ENCODE data around the gene PARD3.

PARD3 gene

GRCh38 chr10:34629084-34629483 is 186.0 kb downstream of the PARD3 start:
- DNase-seq (ENCODE audit: low read depth in 1 of 2, low spot score in 1 of 2): no peak

DNA sequence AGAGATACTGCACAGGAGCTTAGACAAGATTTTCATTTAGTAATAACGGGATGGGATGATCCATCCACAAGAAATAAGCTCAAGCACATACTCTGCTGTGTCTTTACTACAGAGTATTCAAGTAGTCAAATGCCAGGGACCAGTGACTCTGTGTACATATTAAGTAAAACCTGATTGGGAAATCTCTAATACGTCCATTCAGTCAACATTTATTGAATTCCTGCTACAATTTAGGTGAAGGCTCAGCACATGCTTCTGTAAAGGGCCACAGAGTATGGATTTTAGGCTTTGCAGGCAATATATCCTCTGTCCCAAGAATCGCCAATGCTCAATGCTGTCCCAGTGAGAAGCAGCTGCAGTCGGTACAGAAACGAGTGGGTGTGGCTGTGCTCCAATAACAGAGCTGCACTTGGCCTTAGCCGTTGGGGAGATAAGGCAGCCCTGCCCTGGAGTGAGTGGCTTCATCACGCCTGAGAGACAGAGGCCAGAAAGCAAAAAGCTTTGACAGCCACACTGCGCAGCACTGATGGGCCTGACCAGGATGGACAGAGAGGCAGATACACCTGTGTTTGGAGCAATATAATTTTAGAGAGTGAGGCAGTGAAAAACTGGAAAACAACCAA is 186.8 kb downstream of the PARD3 start:
- DNase-seq (ENCODE audit: low read depth in 1 of 2, low spot score in 1 of 2): no peak

GRCh38 chr10:34627741-34628140 is 187.4 kb downstream of the PARD3 start:
- DNase-seq (ENCODE audit: low read depth in 1 of 2, low spot score in 1 of 2): no peak

DNA sequence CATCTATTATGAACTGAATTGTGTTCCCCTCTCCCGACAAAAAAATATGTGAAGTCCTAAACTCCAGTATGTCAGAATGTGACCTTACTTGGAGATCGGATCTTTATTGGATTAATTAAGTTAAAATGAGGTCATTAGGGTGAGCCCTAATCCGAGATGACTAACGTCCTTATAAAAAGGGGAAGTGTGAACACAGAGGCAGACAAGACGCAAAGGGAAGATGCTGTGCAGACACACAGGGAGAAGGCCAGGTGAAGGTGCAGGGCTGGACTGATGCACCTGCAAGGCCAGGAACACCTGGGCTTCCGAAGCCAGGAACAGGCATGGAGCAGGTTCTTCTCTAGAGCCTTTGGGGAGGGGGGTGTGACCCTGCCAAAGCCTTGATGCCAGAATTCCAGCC is 187.8 kb downstream of the PARD3 start:
- no peak for DNase-seq (ENCODE audit: low read depth in 1 of 2, low spot score in 1 of 2)

DNA sequence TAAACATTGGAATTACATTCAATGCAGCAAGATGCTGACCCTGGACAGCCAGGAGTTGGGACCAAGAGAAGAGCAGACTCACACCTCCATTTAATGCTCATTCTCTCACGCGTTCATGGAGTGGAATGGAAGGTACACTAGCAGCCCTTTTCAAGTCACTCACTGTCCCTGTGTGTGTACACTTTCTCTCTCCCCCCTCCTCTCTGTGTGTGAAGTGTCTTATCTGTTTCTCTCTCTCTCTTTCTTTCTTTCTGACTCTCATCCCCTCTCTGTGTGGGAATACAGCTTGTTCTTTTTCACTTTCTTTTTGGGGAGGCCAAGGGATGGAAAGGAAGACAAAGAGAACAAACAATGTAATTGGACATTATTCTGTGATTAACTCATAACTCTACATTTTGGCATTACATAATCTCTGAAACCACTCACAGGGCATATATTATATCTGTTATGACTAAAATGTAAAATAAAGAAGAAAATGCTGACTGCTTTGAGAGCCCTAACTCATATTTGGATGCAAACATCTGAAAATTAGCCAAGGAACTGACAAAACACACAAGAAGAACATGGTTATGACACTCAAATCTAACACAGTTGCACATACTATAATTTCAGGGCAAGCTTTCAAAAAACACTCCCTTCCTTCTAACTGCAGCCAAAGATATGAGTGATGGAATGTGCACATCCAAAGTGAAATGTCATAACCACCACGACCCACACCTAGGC is 188.8 kb downstream of the PARD3 start:
- DNase-seq (ENCODE audit: low read depth in 1 of 2, low spot score in 1 of 2): no peak

GRCh38 chr10:34624323-34625153 is 190.6 kb downstream of the PARD3 start:
- DNase-seq (ENCODE audit: low read depth in 1 of 2, low spot score in 1 of 2): no peak

DNA sequence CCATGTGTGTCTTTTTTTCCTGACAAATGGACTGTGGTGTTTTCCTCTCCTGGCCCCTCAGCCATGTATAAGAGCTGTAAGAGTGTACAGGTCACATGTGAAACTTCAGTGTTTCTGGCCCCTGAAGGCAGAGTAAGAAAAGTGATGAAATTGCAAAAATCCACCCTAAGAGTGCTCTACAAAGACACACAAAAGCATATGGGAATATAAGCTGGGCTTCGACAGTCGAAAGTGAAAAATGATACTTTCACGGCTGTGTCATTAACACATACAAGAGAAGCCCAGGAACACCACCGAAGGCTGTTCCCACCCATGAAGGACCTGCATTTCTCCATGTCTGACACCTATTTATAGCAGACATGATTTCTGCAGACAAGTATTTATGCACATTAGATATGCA is 192.2 kb downstream of the PARD3 start:
- no peak for DNase-seq (ENCODE audit: low read depth in 1 of 2, low spot score in 1 of 2)

GRCh38 chr10:34618611-34619010 is 196.5 kb downstream of the PARD3 start:
- DNase-seq (ENCODE audit: low read depth in 1 of 2, low spot score in 1 of 2): no peak

- DNase-seq (ENCODE audit: low read depth in 1 of 2, low spot score in 1 of 2): no peak
Observed at GRCh38 chr10:34615770-34616169, 199.3 kb downstream of the PARD3 start.

DNA sequence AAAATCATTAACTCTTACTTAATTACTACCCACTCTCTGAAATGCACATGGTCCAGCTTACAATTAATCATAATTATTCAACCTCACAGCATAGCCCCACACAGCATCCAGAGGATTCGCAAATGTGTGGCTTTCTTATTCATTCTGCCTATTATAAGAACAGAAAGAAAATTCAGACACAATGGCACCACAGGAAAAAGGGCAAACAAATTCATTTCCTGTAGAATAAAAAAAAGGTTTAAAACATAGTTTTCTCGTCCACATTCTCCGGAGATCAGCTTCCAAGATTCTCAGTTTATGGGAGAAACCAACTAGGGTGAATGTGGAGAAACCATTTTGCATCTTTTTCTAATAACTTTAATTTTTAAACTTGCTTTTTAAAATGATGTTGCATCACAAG is 201.6 kb downstream of the PARD3 start:
- no peak for DNase-seq (ENCODE audit: low read depth in 1 of 2, low spot score in 1 of 2)

GRCh38 chr10:34612938-34613337 is 202.2 kb downstream of the PARD3 start:
- no peak for DNase-seq (ENCODE audit: low read depth in 1 of 2, low spot score in 1 of 2)

GRCh38 chr10:34612446-34612845 is 202.7 kb downstream of the PARD3 start:
- no peak for DNase-seq (ENCODE audit: low read depth in 1 of 2, low spot score in 1 of 2)

- no peak for DNase-seq (ENCODE audit: low read depth in 1 of 2, low spot score in 1 of 2)
Observed at GRCh38 chr10:34609287-34609940, 205.7 kb downstream of the PARD3 start.

GRCh38 chr10:34607894-34608293 is 207.2 kb downstream of the PARD3 start:
- DNase-seq (ENCODE audit: low read depth in 1 of 2, low spot score in 1 of 2): no peak

- DNase-seq (ENCODE audit: low read depth in 1 of 2, low spot score in 1 of 2): no peak
Observed at GRCh38 chr10:34606890-34607289, 208.2 kb downstream of the PARD3 start.

- no peak for DNase-seq (ENCODE audit: low read depth in 1 of 2, low spot score in 1 of 2)
Observed at GRCh38 chr10:34602478-34602877, 212.6 kb downstream of the PARD3 start.

GRCh38 chr10:34601691-34602090 is 213.4 kb downstream of the PARD3 start:
- no peak for DNase-seq (ENCODE audit: low read depth in 1 of 2, low spot score in 1 of 2)

GRCh38 chr10:34599026-34599795 is 215.9 kb downstream of the PARD3 start:
- DNase-seq (ENCODE audit: low read depth in 1 of 2, low spot score in 1 of 2): no peak

DNA sequence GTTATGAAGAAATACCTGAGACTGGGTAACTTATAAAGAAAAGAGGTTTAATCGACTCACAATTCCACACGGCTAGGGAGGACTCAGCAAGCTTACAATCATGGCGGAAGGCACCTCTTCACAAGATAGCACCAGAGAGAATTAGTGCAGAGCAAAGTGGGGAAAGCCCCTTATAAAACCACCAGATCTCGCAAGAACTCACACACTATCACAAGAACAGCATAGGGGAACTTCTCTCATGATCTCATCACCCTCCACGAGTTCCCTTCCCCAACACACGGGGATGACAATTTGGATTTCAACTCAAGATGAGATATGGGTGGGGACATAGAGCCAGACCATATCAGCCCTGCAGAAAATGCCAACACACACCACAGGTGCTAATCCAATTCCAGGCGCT is 218.7 kb downstream of the PARD3 start:
- DNase-seq (ENCODE audit: low read depth in 1 of 2, low spot score in 1 of 2): no peak

DNA sequence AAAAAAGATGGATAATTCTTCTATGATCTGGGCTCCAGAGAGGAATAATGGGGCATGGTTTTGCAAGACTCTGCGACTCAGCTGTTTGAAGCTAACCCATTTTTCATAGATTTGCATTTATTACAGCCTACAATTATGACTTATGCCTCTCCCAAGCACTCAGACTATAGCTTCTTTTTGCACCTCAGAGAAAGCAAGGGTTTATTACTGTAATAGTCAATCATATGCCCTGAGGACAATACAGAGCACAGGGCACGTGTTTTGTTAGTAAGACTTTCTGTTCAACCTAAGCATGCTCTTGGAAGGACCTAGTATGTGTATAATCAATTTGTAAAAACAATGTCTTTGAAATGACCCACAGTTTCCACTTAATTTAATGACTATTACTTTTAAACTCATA is 221.2 kb downstream of the PARD3 start:
- DNase-seq (ENCODE audit: low read depth in 1 of 2, low spot score in 1 of 2): no peak

- DNase-seq (ENCODE audit: low read depth in 1 of 2, low spot score in 1 of 2): no peak
Observed at GRCh38 chr10:34593374-34593890, 221.7 kb downstream of the PARD3 start.
